Esophagus squamous epithelium (tissue), 4 donors: ENCODE data around the gene INPPL1.

Experiments used
- CTCF ChIP-seq, 6 experiments: fragments of 450-650 bp in 4 of 6; fragments of 200-600 bp in 2 of 6; sonication (generic) in 2 of 6; IDR thresholded peaks; one replicate each; pipeline ENCODE4 v1.5.1; 2016 to 2019; ENCODE audit warnings: antibody characterized with exemption in 6 of 6, mild to moderate bottlenecking in 4 of 6, moderate library complexity in 4 of 6
- POLR2A ChIP-seq, 4 donors: fragments of 450-650 bp; IDR thresholded peaks; one replicate each; pipeline ENCODE4 v1.6.1; 2017; ENCODE audit warnings: antibody characterized with exemption in 4 of 4, mild to moderate bottlenecking in 4 of 4, moderate library complexity in 3 of 4

GRCh38 chr11:72188267-72188666, 36.3 kb upstream of the INPPL1 start:
- no peak for TF ChIP-seq CTCF (IDR thresholded peaks at IDR 0.05)
- no peak for TF ChIP-seq POLR2A (IDR thresholded peaks at IDR 0.05)
